Skeletal muscle satellite cell (primary cell): ENCODE data around the gene ABCA2.
"Not testable (repeated sequence)": the region's sequence is repeated elsewhere in the genome, so short reads cannot be mapped to it uniquely, and the experiment has no call there.

Experiments
- H3K27me3 ChIP-seq: 2 replicates; pipeline ENCODE4 v1.7.0; 2013; ENCODE audit warnings: low read length; ENCODE audit not compliant: control insufficient read depth, insufficient read depth
- H3K36me3 ChIP-seq: 2 replicates; pipeline ENCODE4 v1.7.0; 2013; ENCODE audit warnings: mild to moderate bottlenecking, control low read depth, low read length; ENCODE audit not compliant: insufficient read depth
- H3K4me1 ChIP-seq: 2 replicates; pipeline ENCODE4 v1.7.0; 2013; ENCODE audit warnings: low read length; ENCODE audit not compliant: control insufficient read depth, insufficient read depth
- H3K4me2 ChIP-seq: 2 replicates; pipeline ENCODE4 v1.7.0; 2013; ENCODE audit warnings: mild to moderate bottlenecking, low read length
- H3K4me3 ChIP-seq: 2 replicates; pipeline ENCODE4 v1.7.0; 2013; ENCODE audit warnings: low read length
- H3K9ac ChIP-seq: 2 replicates; pipeline ENCODE4 v1.7.0; 2013; ENCODE audit warnings: mild to moderate bottlenecking, low read depth, low read length, moderate library complexity
- H3K9me3 ChIP-seq: replicated peaks from 2 replicates; pipeline ENCODE4 v1.7.0; 2013; ENCODE audit warnings: mild to moderate bottlenecking, control low read depth, low read length

ABCA2 gene

GRCh38 chr9:137069508-137070091, 41.6 kb upstream of the ABCA2 start:
- no peaks in the 10 kb centered on the region for H3K36me3 ChIP-seq
- H3K9me3 ChIP-seq, result no peaks in the 10 kb centered on the region
- peaks cover 15% of the 10 kb centered on the region for H3K4me1 ChIP-seq
- H3K27me3 ChIP-seq, result no peaks in the 10 kb centered on the region
- H3K4me3 ChIP-seq, result peak overlapping the region; percentile 76
- H3K4me2 ChIP-seq, result peak overlapping the region; percentile 91
- peak overlapping the region; percentile 21 for H3K9ac ChIP-seq

GRCh38 chr9:137068539-137069507, 40.8 kb upstream of the ABCA2 start:
- Histone ChIP-seq H3K4me2 (peak overlapping the region; percentile 91), H3K4me3 (peak overlapping the region; percentile 76), H3K9ac (no peak overlapping the region)

GRCh38 chr9:137067860-137068538, 40.0 kb upstream of the ABCA2 start:
- Histone ChIP-seq H3K4me2 (no peak overlapping the region), H3K9ac (no peak overlapping the region), H3K9me3 (no peaks in the 10 kb centered on the region), H3K27me3 (no peaks in the 10 kb centered on the region), H3K4me1 (peaks cover 15% of the 10 kb centered on the region), H3K36me3 (no peaks in the 10 kb centered on the region), H3K4me3 (no peak overlapping the region)

More at GRCh38 chr9:137068539-137069507, 40.8 kb upstream of the ABCA2 start:
- no peaks in the 10 kb centered on the region for H3K9me3 ChIP-seq
- peaks cover 15% of the 10 kb centered on the region for H3K4me1 ChIP-seq
- H3K36me3 ChIP-seq, result no peaks in the 10 kb centered on the region
- no peaks in the 10 kb centered on the region for H3K27me3 ChIP-seq

GRCh38 chr9:137066096-137066861, 38.2 kb upstream of the ABCA2 start:
- Histone ChIP-seq H3K4me3 (no peak overlapping the region), H3K27me3 (no peaks in the 10 kb centered on the region), H3K9ac (no peak overlapping the region), H3K9me3 (no peaks in the 10 kb centered on the region), H3K4me1 (peaks cover 14% of the 10 kb centered on the region), H3K36me3 (no peaks in the 10 kb centered on the region), H3K4me2 (no peak overlapping the region)

GRCh38 chr9:137065336-137065967, 37.4 kb upstream of the ABCA2 start:
- no peak overlapping the region for H3K4me3 ChIP-seq
- no peaks in the 10 kb centered on the region for H3K27me3 ChIP-seq
- H3K9me3 ChIP-seq, result no peaks in the 10 kb centered on the region
- H3K4me2 ChIP-seq, result no peak overlapping the region
- no peak overlapping the region for H3K9ac ChIP-seq
- no peaks in the 10 kb centered on the region for H3K36me3 ChIP-seq
- H3K4me1 ChIP-seq, result peaks cover 7% of the 10 kb centered on the region

GRCh38 chr9:137064880-137065164, 36.8 kb upstream of the ABCA2 start:
- H3K4me3 ChIP-seq, result no peak overlapping the region
- H3K9me3 ChIP-seq, result no peaks in the 10 kb centered on the region
- H3K9ac ChIP-seq, result no peak overlapping the region
- H3K27me3 ChIP-seq, result no peaks in the 10 kb centered on the region
- no peak overlapping the region for H3K4me2 ChIP-seq
- no peaks in the 10 kb centered on the region for H3K36me3 ChIP-seq
- H3K4me1 ChIP-seq, result peaks cover 7% of the 10 kb centered on the region

- no peak overlapping the region for H3K4me2 ChIP-seq
- H3K36me3 ChIP-seq, result no peaks in the 10 kb centered on the region
- H3K27me3 ChIP-seq, result no peaks in the 10 kb centered on the region
- no peak overlapping the region for H3K9ac ChIP-seq
- no peak overlapping the region for H3K4me3 ChIP-seq
- no peaks in the 10 kb centered on the region for H3K9me3 ChIP-seq
- H3K4me1 ChIP-seq, result peaks cover 3% of the 10 kb centered on the region
Observed at GRCh38 chr9:137064027-137064879, 36.2 kb upstream of the ABCA2 start.

GRCh38 chr9:137063311-137064026, 35.4 kb upstream of the ABCA2 start:
- no peak overlapping the region for H3K4me3 ChIP-seq
- H3K4me2 ChIP-seq, result no peak overlapping the region
- H3K27me3 ChIP-seq, result peaks cover 6% of the 10 kb centered on the region
- H3K9me3 ChIP-seq, result no peaks in the 10 kb centered on the region
- H3K9ac ChIP-seq, result no peak overlapping the region
- no peaks in the 10 kb centered on the region for H3K36me3 ChIP-seq
- no peaks in the 10 kb centered on the region for H3K4me1 ChIP-seq

- not testable (repeated sequence) for H3K36me3 ChIP-seq, H3K9me3 ChIP-seq, H3K9ac ChIP-seq, H3K4me1 ChIP-seq, H3K4me3 ChIP-seq, H3K27me3 ChIP-seq, H3K4me2 ChIP-seq
Observed at GRCh38 chr9:137062798-137063197, 34.8 kb upstream of the ABCA2 start.

GRCh38 chr9:137062384-137062783, 34.3 kb upstream of the ABCA2 start:
- Histone ChIP-seq H3K4me2 (no peak overlapping the region), H3K9me3 (no peaks in the 10 kb centered on the region), H3K27me3 (peaks cover 10% of the 10 kb centered on the region), H3K4me1 (no peaks in the 10 kb centered on the region), H3K9ac (no peak overlapping the region), H3K4me3 (no peak overlapping the region), H3K36me3 (no peaks in the 10 kb centered on the region)
